NCI-H526 treated with DMSO at 0.1 percent for 48 hours (cell line): Measurements from ENCODE around the gene ENO4.

Experiments used
- DNase-seq: peaks from one replicate; lab custom pipeline; 2025; lab: John Stamatoyannopoulos, UW

The ENO4 gene

GRCh38 chr10:116829711-116830110, 19.6 kb upstream of the ENO4 start:
- no peak for DNase-seq

GRCh38 chr10:116831086-116831485, 18.2 kb upstream of the ENO4 start:
- DNase-seq: no peak

GRCh38 chr10:116831790-116832189, 17.5 kb upstream of the ENO4 start:
- DNase-seq: no peak

- DNase-seq: no peak
These were observed 15.0 kb upstream of the ENO4 start for GRCh38 chr10:116833986-116834985.

- no peak for DNase-seq
These were observed 13.6 kb upstream of the ENO4 start for GRCh38 chr10:116835658-116836057.

GRCh38 chr10:116836083-116836482, 13.2 kb upstream of the ENO4 start:
- DNase-seq: no peak

- DNase-seq: no peak
These were observed 12.3 kb upstream of the ENO4 start for GRCh38 chr10:116836902-116837523.

- DNase-seq: no peak
These were observed 11.1 kb upstream of the ENO4 start for GRCh38 chr10:116838143-116838725.

GRCh38 chr10:116840389-116841075, 8.8 kb upstream of the ENO4 start:
- no peak for DNase-seq

- DNase-seq: no peak
These were observed 3.5 kb upstream of the ENO4 start for GRCh38 chr10:116845823-116846222.

GRCh38 chr10:116848032-116848943, 1.0 kb upstream of the ENO4 start:
- no peak for DNase-seq

- no peak for DNase-seq
These were observed 403 bp upstream of the ENO4 start for GRCh38 chr10:116848944-116849247.

GRCh38 chr10:116850058-116850611, 836 bp downstream of the ENO4 start:
- DNase-seq: no peak

GRCh38 chr10:116852246-116852645, 2.9 kb downstream of the ENO4 start:
- DNase-seq: no peak

- no peak for DNase-seq
These were observed 4.0 kb downstream of the ENO4 start for GRCh38 chr10:116853287-116853686.

GRCh38 chr10:116853701-116854100, 4.4 kb downstream of the ENO4 start:
- DNase-seq: no peak

GRCh38 chr10:116857156-116857555, 7.9 kb downstream of the ENO4 start:
- DNase-seq: no peak

GRCh38 chr10:116861796-116862195, 12.5 kb downstream of the ENO4 start:
- DNase-seq: no peak

- no peak for DNase-seq
These were observed 15.1 kb downstream of the ENO4 start for GRCh38 chr10:116864436-116864835.

- no peak for DNase-seq
These were observed 16.8 kb downstream of the ENO4 start for GRCh38 chr10:116866066-116866465.

- no peak for DNase-seq
These were observed 17.8 kb downstream of the ENO4 start for GRCh38 chr10:116866987-116867595.
